Activated naive CD8-positive, alpha-beta T cell treated with anti-CD3 and anti-CD28 coated beads, Interleukin-2, amount 10 ng/mL, durations not matched to agents 7 days and 5 days (primary cell): ENCODE results near the gene TSHR. TPM values are rescaled to one million over a fixed set of nuclear protein-coding genes. Genes with fewer than 3 reads are reported as not detected.
"Not testable (repeated sequence)": the region's sequence is repeated elsewhere in the genome, so short reads cannot be mapped to it uniquely, and the experiment has no call there.

Experiments used
- ATAC-seq: fragments of 150-1000 bp; cut with Tn5 transposase; one replicate; pipeline ENCODE4 v1.10.0; 2021; ENCODE audit warnings: low read depth, moderate library complexity
- POLR2A ChIA-PET: fragments of 350-600 bp; sonication (Branson Sonifier 250); formaldehyde crosslinking; loops from one replicate; lab custom pipeline; 2021; ENCODE audit warnings: antibody characterized with exemption; lab: Charles Lee
- DNase-seq: peaks from one replicate; pipeline ENCODE4 v3.0.0; 2021
- H3K27ac Mint-ChIP-seq: one replicate; pipeline ENCODE4 v1.8.0; 2022; ENCODE audit warnings: mild to moderate bottlenecking, mixed read lengths
- H3K27me3 Mint-ChIP-seq: one replicate; pipeline ENCODE4 v1.8.0; 2022; ENCODE audit warnings: mild to moderate bottlenecking, moderate library complexity, mixed read lengths
- H3K36me3 Mint-ChIP-seq: one replicate; pipeline ENCODE4 v1.8.0; 2021; ENCODE audit warnings: mild to moderate bottlenecking, mixed read lengths
- H3K4me1 Mint-ChIP-seq: one replicate; pipeline ENCODE4 v1.8.0; 2021; ENCODE audit warnings: mixed read lengths
- H3K4me3 Mint-ChIP-seq: one replicate; pipeline ENCODE4 v1.8.0; 2022; ENCODE audit warnings: mild to moderate bottlenecking, moderate library complexity, mixed read lengths
- H3K9me3 Mint-ChIP-seq: one replicate; pipeline ENCODE4 v1.8.0; 2021; ENCODE audit warnings: mixed read lengths
- total RNA-seq, 2 experiments: library from RNA; stranded (reverse); gene quantifications; one replicate each; pipeline ENCODE4 v1.2.3, GENCODE V29; 2021

The TSHR gene
- total RNA-seq, 2 experiments from 2014 or later = 0.37 to 0.39 TPM

GRCh38 chr14:81113945-81114820, 158.8 kb downstream of the TSHR start:
- DNase-seq, H3K9me3 Mint-ChIP-seq, H3K27ac Mint-ChIP-seq, ATAC-seq, POLR2A ChIA-PET, H3K4me1 Mint-ChIP-seq, H3K36me3 Mint-ChIP-seq, H3K4me3 Mint-ChIP-seq, H3K27me3 Mint-ChIP-seq: not testable (repeated sequence)

GRCh38 chr14:81120501-81120900, 165.1 kb downstream of the TSHR start:
- ATAC-seq (no peak), DNase-seq (no peak)
- no peaks in the 10 kb centered on the region for H3K27me3 Mint-ChIP-seq
- no peak overlapping the region for H3K4me3 Mint-ChIP-seq
- H3K36me3 Mint-ChIP-seq = no peaks in the 10 kb centered on the region
- no peak overlapping the region for H3K27ac Mint-ChIP-seq
- peaks cover 4% of the 10 kb centered on the region for H3K4me1 Mint-ChIP-seq
- POLR2A ChIA-PET = no interaction called here
- H3K9me3 Mint-ChIP-seq = no peaks in the 10 kb centered on the region

- DNase-seq (no peak), ATAC-seq (no peak)
- no peaks in the 10 kb centered on the region for H3K27me3 Mint-ChIP-seq
- POLR2A ChIA-PET = no interaction called here
- H3K36me3 Mint-ChIP-seq = no peaks in the 10 kb centered on the region
- no peaks in the 10 kb centered on the region for H3K9me3 Mint-ChIP-seq
- H3K4me3 Mint-ChIP-seq = no peak overlapping the region
- H3K4me1 Mint-ChIP-seq = peaks cover 4% of the 10 kb centered on the region
- no peak overlapping the region for H3K27ac Mint-ChIP-seq
Observed at GRCh38 chr14:81122326-81122725, 166.9 kb downstream of the TSHR start.

GRCh38 chr14:81123811-81124210, 168.4 kb downstream of the TSHR start:
- no peaks in the 10 kb centered on the region for H3K9me3 Mint-ChIP-seq
- no peaks in the 10 kb centered on the region for H3K27me3 Mint-ChIP-seq
- H3K36me3 Mint-ChIP-seq = no peaks in the 10 kb centered on the region
- no peak for DNase-seq
- no peak for ATAC-seq
- POLR2A ChIA-PET = no interaction called here
- no peak overlapping the region for H3K4me3 Mint-ChIP-seq
- no peak overlapping the region for H3K27ac Mint-ChIP-seq
- peaks cover 4% of the 10 kb centered on the region for H3K4me1 Mint-ChIP-seq

GRCh38 chr14:81125536-81125935, 170.1 kb downstream of the TSHR start:
- Mint-ChIP-seq H3K4me3 (no peak overlapping the region), H3K9me3 (no peaks in the 10 kb centered on the region), H3K27me3 (no peaks in the 10 kb centered on the region), H3K27ac (no peak overlapping the region), H3K36me3 (no peaks in the 10 kb centered on the region), H3K4me1 (peaks cover 4% of the 10 kb centered on the region)
- POLR2A ChIA-PET = no interaction called here
- ATAC-seq (no peak), DNase-seq (no peak)

GRCh38 chr14:81127785-81128184, 172.4 kb downstream of the TSHR start:
- H3K4me3 Mint-ChIP-seq = no peak overlapping the region
- DNase-seq (no peak), ATAC-seq (no peak)
- H3K36me3 Mint-ChIP-seq = no peaks in the 10 kb centered on the region
- H3K9me3 Mint-ChIP-seq = no peaks in the 10 kb centered on the region
- POLR2A ChIA-PET = no interaction called here
- H3K27me3 Mint-ChIP-seq = no peaks in the 10 kb centered on the region
- H3K27ac Mint-ChIP-seq = no peak overlapping the region
- no peaks in the 10 kb centered on the region for H3K4me1 Mint-ChIP-seq

GRCh38 chr14:81129242-81129641, 173.8 kb downstream of the TSHR start:
- no peaks in the 10 kb centered on the region for H3K9me3 Mint-ChIP-seq
- H3K27me3 Mint-ChIP-seq = no peaks in the 10 kb centered on the region
- ATAC-seq (no peak), DNase-seq (no peak)
- no peak overlapping the region for H3K4me3 Mint-ChIP-seq
- H3K4me1 Mint-ChIP-seq = no peaks in the 10 kb centered on the region
- POLR2A ChIA-PET = no interaction called here
- no peak overlapping the region for H3K27ac Mint-ChIP-seq
- H3K36me3 Mint-ChIP-seq = no peaks in the 10 kb centered on the region

- ATAC-seq = no peak
- H3K4me3 Mint-ChIP-seq = no peak overlapping the region
- H3K4me1 Mint-ChIP-seq = no peaks in the 10 kb centered on the region
- H3K36me3 Mint-ChIP-seq = no peaks in the 10 kb centered on the region
- H3K9me3 Mint-ChIP-seq = no peaks in the 10 kb centered on the region
- H3K27me3 Mint-ChIP-seq = no peaks in the 10 kb centered on the region
- H3K27ac Mint-ChIP-seq = no peak overlapping the region
- POLR2A ChIA-PET = no interaction called here
- DNase-seq = no peak
Observed at GRCh38 chr14:81132468-81132867, 177.0 kb downstream of the TSHR start.

GRCh38 chr14:81133400-81133799, 178.0 kb downstream of the TSHR start:
- H3K4me1 Mint-ChIP-seq = no peaks in the 10 kb centered on the region
- DNase-seq = no peak
- no peaks in the 10 kb centered on the region for H3K36me3 Mint-ChIP-seq
- H3K9me3 Mint-ChIP-seq = no peaks in the 10 kb centered on the region
- no peak for ATAC-seq
- POLR2A ChIA-PET = no interaction called here
- H3K27ac Mint-ChIP-seq = no peak overlapping the region
- no peaks in the 10 kb centered on the region for H3K27me3 Mint-ChIP-seq
- no peak overlapping the region for H3K4me3 Mint-ChIP-seq

- POLR2A ChIA-PET = no interaction called here
- Mint-ChIP-seq H3K4me3 (no peak overlapping the region), H3K27ac (no peak overlapping the region), H3K36me3 (peaks cover 1% of the 10 kb centered on the region), H3K27me3 (no peaks in the 10 kb centered on the region), H3K4me1 (no peaks in the 10 kb centered on the region), H3K9me3 (no peaks in the 10 kb centered on the region)
- DNase-seq = no peak
- ATAC-seq = no peak
Observed at GRCh38 chr14:81137316-81137715, 181.9 kb downstream of the TSHR start.

GRCh38 chr14:81138429-81138828, 183.0 kb downstream of the TSHR start:
- Mint-ChIP-seq H3K4me1 (no peaks in the 10 kb centered on the region), H3K4me3 (no peak overlapping the region), H3K27ac (no peak overlapping the region), H3K27me3 (no peaks in the 10 kb centered on the region), H3K9me3 (no peaks in the 10 kb centered on the region), H3K36me3 (peaks cover 1% of the 10 kb centered on the region)
- ATAC-seq (no peak), DNase-seq (no peak)
- POLR2A ChIA-PET = no interaction called here

GRCh38 chr14:81141426-81141825, 186.0 kb downstream of the TSHR start:
- no peak for ATAC-seq
- Mint-ChIP-seq H3K4me1 (no peaks in the 10 kb centered on the region), H3K27me3 (no peaks in the 10 kb centered on the region), H3K27ac (no peak overlapping the region), H3K4me3 (no peak overlapping the region), H3K36me3 (peaks cover 1% of the 10 kb centered on the region), H3K9me3 (no peaks in the 10 kb centered on the region)
- POLR2A ChIA-PET = no interaction called here
- no peak for DNase-seq

GRCh38 chr14:81143793-81144192, 188.4 kb downstream of the TSHR start:
- Mint-ChIP-seq H3K27ac (no peak overlapping the region), H3K9me3 (no peaks in the 10 kb centered on the region), H3K4me1 (peaks cover 10% of the 10 kb centered on the region), H3K36me3 (peaks cover 3% of the 10 kb centered on the region), H3K27me3 (no peaks in the 10 kb centered on the region), H3K4me3 (no peak overlapping the region)
- POLR2A ChIA-PET = no interaction called here
- ATAC-seq (no peak), DNase-seq (no peak)

GRCh38 chr14:81144824-81145603, 189.6 kb downstream of the TSHR start:
- POLR2A ChIA-PET = no interaction called here
- ATAC-seq (no peak), DNase-seq (no peak)
- Mint-ChIP-seq H3K9me3 (no peaks in the 10 kb centered on the region), H3K36me3 (peaks cover 4% of the 10 kb centered on the region), H3K4me1 (peaks cover 10% of the 10 kb centered on the region), H3K4me3 (no peak overlapping the region), H3K27ac (no peak overlapping the region), H3K27me3 (no peaks in the 10 kb centered on the region)
